Right renal cortex interstitium (tissue), 3 donors: ENCODE measurements around the gene HOXD9. TPM values are rescaled to one million over a fixed set of nuclear protein-coding genes. Genes with fewer than 3 reads are reported as not detected.

ENCODE experiments used
- DNase-seq, 3 donors: peaks; one replicate each; pipeline ENCODE4 v3.0.0-alpha.2; 2013; ENCODE audit warnings: low read depth in 3 of 3, low spot score in 2 of 3
- polyA plus RNA-seq, 3 donors: library from polyadenylated mRNA; unstranded; fragments of 120-200 nt; gene quantifications; one replicate each; pipeline ENCODE4 v1.2.1, GENCODE V29; 2013; ENCODE audit not compliant: insufficient read length in 3 of 3

The HOXD9 gene
- polyA plus RNA-seq, 3 donors = 56.4 to 63.2 (median 60.0) TPM

GRCh38 chr2:176109192-176109901 is 13.2 kb upstream of the HOXD9 start:
- no peak for DNase-seq

GRCh38 chr2:176109946-176110345 is 12.6 kb upstream of the HOXD9 start:
- no peak for DNase-seq

- DNase-seq = no peak
These were observed 11.9 kb upstream of the HOXD9 start for GRCh38 chr2:176110415-176111308.

- DNase-seq = no peak
These were observed 11.2 kb upstream of the HOXD9 start for GRCh38 chr2:176111309-176111663.

- DNase-seq = no peak
These were observed 10.6 kb upstream of the HOXD9 start for GRCh38 chr2:176111846-176112374.

- DNase-seq = no peak
These were observed 9.9 kb upstream of the HOXD9 start for GRCh38 chr2:176112375-176113302.

- no peak for DNase-seq
These were observed 8.2 kb upstream of the HOXD9 start for GRCh38 chr2:176114120-176114929.

- no peak for DNase-seq
These were observed 7.4 kb upstream of the HOXD9 start for GRCh38 chr2:176114930-176115625.

GRCh38 chr2:176115883-176116813 is 6.4 kb upstream of the HOXD9 start, which contains the start of gene HOXD10:
Gene HOXD10, plus strand, starts transcription at chr2:176116778. Its CDS starts 56 bp downstream, at chr2:176116834.
- DNase-seq = no peak

- DNase-seq = no peak
These were observed 5.2 kb upstream of the HOXD9 start for GRCh38 chr2:176117162-176117822.

- DNase-seq = no peak
These were observed 4.6 kb upstream of the HOXD9 start for GRCh38 chr2:176117823-176118371.

- no peak for DNase-seq
These were observed 3.7 kb upstream of the HOXD9 start for GRCh38 chr2:176118601-176119339.

- no peak for DNase-seq
These were observed 1.9 kb upstream of the HOXD9 start for GRCh38 chr2:176120364-176121189.

- no peak for DNase-seq
These were observed 1.1 kb upstream of the HOXD9 start for GRCh38 chr2:176121190-176122051.
